GM13976 (cell line): ENCODE data around the gene CXCL8.

Source experiments
- DNase-seq: peaks from one replicate; pipeline ENCODE4 v3.0.0; 2012; ENCODE audit warnings: low spot score
- CTCF ChIP-seq: IDR thresholded peaks from 2 replicates; pipeline ENCODE4 v1.5.1; 2012; ENCODE audit warnings: borderline replicate concordance, mild to moderate bottlenecking; ENCODE audit not compliant: insufficient read depth; ENCODE audit errors: extremely low read depth, missing control alignments, control extremely low read depth
- in situ Hi-C: fragments of 300-500 bp; cut with MboI; formaldehyde crosslinking; loops from one replicate; pipeline ENCODE4 v1.12.0; 2022; ENCODE audit warnings: low sequenced_read_pairs, mixed read lengths, inconsistent platforms; ENCODE audit not compliant: unreplicated experiment

The CXCL8 gene

GRCh38 chr4:73741750-73742489 lies 1.6 kb downstream of the CXCL8 start:
- TF ChIP-seq CTCF: no peak
- in situ Hi-C loops: no loop called here
- no peak for DNase-seq

DNA sequence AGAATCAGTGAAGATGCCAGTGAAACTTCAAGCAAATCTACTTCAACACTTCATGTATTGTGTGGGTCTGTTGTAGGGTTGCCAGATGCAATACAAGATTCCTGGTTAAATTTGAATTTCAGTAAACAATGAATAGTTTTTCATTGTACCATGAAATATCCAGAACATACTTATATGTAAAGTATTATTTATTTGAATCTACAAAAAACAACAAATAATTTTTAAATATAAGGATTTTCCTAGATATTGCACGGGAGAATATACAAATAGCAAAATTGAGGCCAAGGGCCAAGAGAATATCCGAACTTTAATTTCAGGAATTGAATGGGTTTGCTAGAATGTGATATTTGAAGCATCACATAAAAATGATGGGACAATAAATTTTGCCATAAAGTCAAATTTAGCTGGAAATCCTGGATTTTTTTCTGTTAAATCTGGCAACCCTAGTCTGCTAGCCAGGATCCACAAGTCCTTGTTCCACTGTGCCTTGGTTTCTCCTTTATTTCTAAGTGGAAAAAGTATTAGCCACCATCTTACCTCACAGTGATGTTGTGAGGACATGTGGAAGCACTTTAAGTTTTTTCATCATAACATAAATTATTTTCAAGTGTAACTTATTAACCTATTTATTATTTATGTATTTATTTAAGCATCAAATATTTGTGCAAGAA lies 2.3 kb downstream of the CXCL8 start:
- in situ Hi-C loops: no loop called here
- no peak for TF ChIP-seq CTCF
- DNase-seq: no peak

DNA sequence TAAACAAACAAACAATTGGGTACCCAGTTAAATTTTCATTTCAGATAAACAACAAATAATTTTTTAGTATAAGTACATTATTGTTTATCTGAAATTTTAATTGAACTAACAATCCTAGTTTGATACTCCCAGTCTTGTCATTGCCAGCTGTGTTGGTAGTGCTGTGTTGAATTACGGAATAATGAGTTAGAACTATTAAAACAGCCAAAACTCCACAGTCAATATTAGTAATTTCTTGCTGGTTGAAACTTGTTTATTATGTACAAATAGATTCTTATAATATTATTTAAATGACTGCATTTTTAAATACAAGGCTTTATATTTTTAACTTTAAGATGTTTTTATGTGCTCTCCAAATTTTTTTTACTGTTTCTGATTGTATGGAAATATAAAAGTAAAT lies 2.9 kb downstream of the CXCL8 start:
- in situ Hi-C loops: no loop called here
- no peak for DNase-seq
- TF ChIP-seq CTCF: no peak

DNA sequence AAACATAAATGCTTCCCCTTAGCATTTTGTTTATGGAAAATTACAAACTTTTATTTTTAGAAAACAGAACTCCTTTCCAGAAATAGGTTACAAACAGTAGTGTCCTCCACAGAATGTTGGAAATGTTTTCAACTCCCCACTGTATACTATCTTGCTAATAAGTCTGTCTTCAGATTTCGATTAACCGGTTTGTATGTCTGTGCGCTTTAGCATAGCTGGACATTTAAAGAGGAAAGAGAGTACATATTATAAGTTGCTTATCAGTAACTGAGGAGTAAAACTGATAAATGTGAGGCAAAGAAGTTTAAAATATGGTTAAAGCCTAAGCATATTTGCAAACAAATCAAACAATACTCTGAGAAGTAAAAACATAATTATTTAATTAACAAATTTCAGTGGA lies 3.4 kb downstream of the CXCL8 start:
- no peak for DNase-seq
- no peak for TF ChIP-seq CTCF
- in situ Hi-C loops: no loop called here

GRCh38 chr4:73744203-73744602 lies 3.8 kb downstream of the CXCL8 start:
- TF ChIP-seq CTCF: no peak
- in situ Hi-C loops: no loop called here
- no peak for DNase-seq

DNA sequence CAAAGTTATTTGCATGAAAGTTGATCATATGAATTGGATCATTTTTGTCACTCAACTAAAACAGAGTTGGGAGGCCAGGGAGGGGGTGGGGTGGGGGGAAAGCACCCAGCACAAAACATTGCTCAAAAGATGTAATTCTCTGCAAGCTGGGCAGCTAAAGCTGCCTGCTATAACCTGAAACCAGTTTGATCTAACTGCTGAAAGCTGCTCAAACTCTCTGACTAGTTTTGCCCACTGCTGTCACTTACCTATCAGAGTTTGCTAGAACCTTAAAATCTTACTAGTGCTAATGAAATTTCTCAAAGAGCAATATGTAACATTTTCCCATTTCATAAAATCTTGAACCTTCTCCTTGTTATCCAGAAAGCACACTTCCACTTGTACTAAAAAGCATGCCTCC lies 10.4 kb downstream of the CXCL8 start:
- DNase-seq: no peak
- in situ Hi-C loops: no loop called here
- no peak for TF ChIP-seq CTCF

DNA sequence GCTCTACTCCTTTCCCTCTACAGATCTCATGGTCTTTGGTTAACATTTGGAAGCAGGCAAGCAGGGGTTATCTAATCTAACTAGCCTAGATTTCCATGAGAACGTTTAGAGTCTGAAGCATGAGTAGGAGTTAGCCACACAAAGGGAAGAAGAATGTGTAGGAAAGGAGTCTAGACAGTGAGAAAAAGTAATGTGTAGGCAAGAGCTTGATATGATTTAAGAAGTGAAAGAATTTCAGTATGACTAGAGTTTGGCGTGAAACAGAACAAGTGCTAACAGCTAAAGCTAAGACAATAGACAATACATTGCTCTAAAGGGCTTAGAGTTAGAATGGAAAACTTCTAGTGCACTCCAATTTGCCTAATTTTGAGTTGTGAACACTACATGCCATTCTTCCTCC lies 10.8 kb downstream of the CXCL8 start:
- TF ChIP-seq CTCF: no peak
- in situ Hi-C loops: no loop called here
- no peak for DNase-seq
